Nephron (organoid): ENCODE data around the gene DIAPH3.

Experiments used
- H3K27ac Mint-ChIP-seq, 3 experiments: 2 replicates each; pipeline ENCODE4 v1.8.0; 2020; ENCODE audit warnings: mixed read lengths in 3 of 3, mild to moderate bottlenecking in 2 of 3, moderate library complexity in 1 of 3
- H3K27me3 Mint-ChIP-seq: 2 replicates; pipeline ENCODE4 v1.8.0; 2021; ENCODE audit warnings: low read depth, mild to moderate bottlenecking, moderate library complexity, mixed read lengths
- H3K36me3 Mint-ChIP-seq: 2 replicates; pipeline ENCODE4 v1.8.0; 2020; ENCODE audit warnings: low read depth, mixed read lengths
- H3K4me1 Mint-ChIP-seq: 2 replicates; pipeline ENCODE4 v1.8.0; 2020; ENCODE audit warnings: mixed read lengths
- H3K4me3 Mint-ChIP-seq, 3 experiments: 2 replicates each; pipeline ENCODE4 v1.8.0; 2020; ENCODE audit warnings: mild to moderate bottlenecking in 3 of 3, mixed read lengths in 3 of 3, moderate library complexity in 2 of 3
- H3K9me3 Mint-ChIP-seq: 2 replicates; pipeline ENCODE4 v1.8.0; 2020; ENCODE audit warnings: mixed read lengths
- TF ChIP-seq, protein P1 (sequence below), 3 experiments: fragments of 200-600 bp; sonication (generic); IDR thresholded peaks; one replicate each; pipeline ENCODE4 v1.5.0; 2021; ENCODE audit warnings: antibody characterized with exemption in 3 of 3; ENCODE audit not compliant: unreplicated experiment in 3 of 3

The DIAPH3 gene

DNA sequence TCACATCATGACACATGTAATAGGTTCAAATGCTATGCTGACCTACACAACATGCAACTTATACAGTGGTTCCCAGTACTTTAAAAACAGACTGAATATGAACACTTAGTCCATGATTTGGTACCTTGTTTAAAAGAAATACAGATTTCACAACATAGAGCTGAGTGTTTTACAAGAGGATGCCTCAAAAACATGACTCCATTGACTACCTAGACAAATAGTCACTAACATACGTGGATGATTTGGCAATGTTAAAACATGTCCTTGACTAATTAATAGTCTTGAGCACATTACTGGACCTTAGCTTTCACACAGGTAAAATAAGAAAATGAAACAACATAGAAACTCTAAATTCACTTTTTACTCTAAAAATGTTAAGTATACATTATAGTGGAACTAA is 300.1 kb downstream of the DIAPH3 start:
- no peaks in the 10 kb centered on the region for H3K4me1 Mint-ChIP-seq
- H3K9me3 Mint-ChIP-seq, result no peaks in the 10 kb centered on the region
- no peak overlapping the region for H3K4me3 Mint-ChIP-seq
- no peak overlapping the region for H3K27ac Mint-ChIP-seq
- H3K27me3 Mint-ChIP-seq, result no peaks in the 10 kb centered on the region
- H3K36me3 Mint-ChIP-seq, result peaks cover 4% of the 10 kb centered on the region
- TF ChIP-seq, protein P1, sequence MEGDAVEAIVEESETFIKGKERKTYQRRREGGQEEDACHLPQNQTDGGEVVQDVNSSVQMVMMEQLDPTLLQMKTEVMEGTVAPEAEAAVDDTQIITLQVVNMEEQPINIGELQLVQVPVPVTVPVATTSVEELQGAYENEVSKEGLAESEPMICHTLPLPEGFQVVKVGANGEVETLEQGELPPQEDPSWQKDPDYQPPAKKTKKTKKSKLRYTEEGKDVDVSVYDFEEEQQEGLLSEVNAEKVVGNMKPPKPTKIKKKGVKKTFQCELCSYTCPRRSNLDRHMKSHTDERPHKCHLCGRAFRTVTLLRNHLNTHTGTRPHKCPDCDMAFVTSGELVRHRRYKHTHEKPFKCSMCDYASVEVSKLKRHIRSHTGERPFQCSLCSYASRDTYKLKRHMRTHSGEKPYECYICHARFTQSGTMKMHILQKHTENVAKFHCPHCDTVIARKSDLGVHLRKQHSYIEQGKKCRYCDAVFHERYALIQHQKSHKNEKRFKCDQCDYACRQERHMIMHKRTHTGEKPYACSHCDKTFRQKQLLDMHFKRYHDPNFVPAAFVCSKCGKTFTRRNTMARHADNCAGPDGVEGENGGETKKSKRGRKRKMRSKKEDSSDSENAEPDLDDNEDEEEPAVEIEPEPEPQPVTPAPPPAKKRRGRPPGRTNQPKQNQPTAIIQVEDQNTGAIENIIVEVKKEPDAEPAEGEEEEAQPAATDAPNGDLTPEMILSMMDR (IDR thresholded peaks at IDR 0.05; ENCODE audit: unreplicated experiment in 3 of 3), result no peak

DNA sequence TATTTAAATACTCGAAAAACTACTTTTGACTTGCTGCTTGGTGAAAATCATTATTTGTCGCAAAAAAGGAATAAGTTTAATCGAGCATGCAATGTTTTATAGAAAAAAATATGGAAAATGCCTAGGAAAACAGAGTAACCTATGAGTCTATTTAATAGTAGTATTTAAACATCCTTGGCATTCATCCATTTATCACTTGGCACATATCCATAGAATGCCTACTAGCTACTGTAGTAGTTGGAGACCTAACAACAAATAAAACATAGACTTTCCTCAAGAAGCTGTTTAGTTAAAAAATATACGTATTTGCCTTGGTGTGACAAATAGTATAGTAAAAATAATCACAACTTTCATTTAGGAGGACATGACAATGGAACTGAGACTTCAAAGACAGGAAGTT is 302.1 kb downstream of the DIAPH3 start:
- H3K27ac Mint-ChIP-seq, result no peak overlapping the region
- no peaks in the 10 kb centered on the region for H3K4me1 Mint-ChIP-seq
- no peak overlapping the region for H3K4me3 Mint-ChIP-seq
- H3K9me3 Mint-ChIP-seq, result no peaks in the 10 kb centered on the region
- H3K36me3 Mint-ChIP-seq, result peaks cover 4% of the 10 kb centered on the region
- TF ChIP-seq, protein P1 (IDR thresholded peaks at IDR 0.05; ENCODE audit: unreplicated experiment in 3 of 3), result no peak
- no peaks in the 10 kb centered on the region for H3K27me3 Mint-ChIP-seq

DNA sequence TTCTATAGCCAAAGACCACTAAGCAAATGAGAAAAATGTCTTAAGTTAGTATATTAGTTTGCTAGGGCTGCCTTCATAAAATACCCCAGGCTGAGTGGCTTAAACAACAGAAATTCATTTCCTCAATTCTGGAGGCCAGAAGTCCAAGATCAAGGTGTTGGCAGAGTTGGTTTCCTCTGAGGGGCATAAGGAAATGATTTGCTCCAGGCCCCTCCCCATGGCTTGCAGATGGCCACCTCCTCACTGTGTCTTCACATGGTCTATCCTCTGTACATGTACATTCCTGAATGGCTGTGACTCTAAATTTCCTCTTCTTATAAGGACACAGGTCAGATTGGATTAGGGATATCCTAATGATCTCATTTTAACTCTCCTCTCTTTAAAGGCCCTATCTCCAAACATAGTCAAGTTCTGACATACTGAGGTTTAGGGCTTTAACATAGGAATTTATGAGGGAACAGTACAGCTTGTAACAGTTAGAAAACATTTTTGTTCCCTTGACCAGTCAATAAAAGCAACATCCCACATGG is 307.4 kb downstream of the DIAPH3 start:
- TF ChIP-seq, protein P1 (IDR thresholded peaks at IDR 0.05; ENCODE audit: unreplicated experiment in 3 of 3), result no peak
- no peaks in the 10 kb centered on the region for H3K27me3 Mint-ChIP-seq
- no peak overlapping the region for H3K4me3 Mint-ChIP-seq
- peaks cover 12% of the 10 kb centered on the region for H3K36me3 Mint-ChIP-seq
- H3K4me1 Mint-ChIP-seq, result no peaks in the 10 kb centered on the region
- no peak overlapping the region for H3K27ac Mint-ChIP-seq
- peaks cover 3% of the 10 kb centered on the region for H3K9me3 Mint-ChIP-seq

DNA sequence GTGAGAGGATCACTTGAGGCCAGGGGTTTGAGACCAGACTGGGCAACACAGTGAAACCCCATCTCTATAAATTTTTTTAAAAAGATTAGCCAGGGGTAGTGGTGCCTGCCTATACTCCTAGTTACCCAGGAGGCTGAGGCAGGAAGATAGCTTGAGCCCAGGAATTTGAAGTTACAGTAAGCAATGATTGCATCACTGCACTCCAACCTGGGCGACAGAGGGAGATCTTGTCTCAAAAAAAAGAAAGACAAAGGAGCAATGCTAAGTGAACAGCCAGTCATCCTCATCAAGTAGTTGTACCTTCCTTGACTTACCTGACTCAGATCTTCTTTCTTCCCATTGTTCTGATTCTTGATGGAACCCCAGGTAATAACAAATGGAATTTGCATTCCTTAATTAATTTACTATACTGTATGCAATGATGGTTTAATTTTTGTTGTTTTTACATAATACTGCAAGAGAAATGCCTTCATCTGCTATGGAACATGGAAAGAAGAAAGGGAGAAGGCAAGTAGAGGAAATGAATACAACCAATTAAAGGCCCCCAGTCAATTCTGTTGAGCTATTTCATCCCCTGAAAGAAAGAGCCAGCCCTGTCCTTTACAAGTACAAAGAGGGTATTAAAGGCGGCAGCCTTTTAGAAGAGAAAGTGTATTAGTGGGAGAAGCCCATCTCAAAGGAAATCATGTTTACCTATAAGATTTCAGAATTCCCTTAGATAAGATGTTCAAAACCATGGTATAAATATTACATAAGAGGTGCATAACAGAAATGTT is 316.7 kb downstream of the DIAPH3 start:
- Mint-ChIP-seq H3K27me3 (no peaks in the 10 kb centered on the region), H3K4me3 (no peak overlapping the region), H3K4me1 (no peaks in the 10 kb centered on the region), H3K27ac (no peak overlapping the region), H3K9me3 (peaks cover 6% of the 10 kb centered on the region), H3K36me3 (peaks cover 7% of the 10 kb centered on the region)
- TF ChIP-seq, protein P1 (IDR thresholded peaks at IDR 0.05; ENCODE audit: unreplicated experiment in 3 of 3), result no peak

DNA sequence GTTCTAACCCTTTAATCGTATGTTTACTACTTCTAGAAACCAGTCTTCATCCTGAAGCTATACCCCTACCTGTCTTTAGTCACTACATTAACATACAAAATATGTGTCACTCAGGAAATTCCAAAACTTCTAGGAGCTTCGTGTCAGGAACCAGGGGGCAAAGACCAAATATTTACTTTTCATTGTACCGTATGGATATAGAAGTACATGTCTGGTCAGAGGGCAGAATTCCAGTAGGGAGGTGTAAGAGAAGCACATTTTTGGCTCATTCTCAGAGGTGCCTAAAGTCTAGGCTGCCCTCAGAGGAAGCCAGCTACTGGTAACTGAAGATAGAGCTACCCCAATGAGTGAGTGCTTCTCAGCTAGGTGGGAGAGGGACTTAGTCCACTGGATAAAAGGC is 320.7 kb downstream of the DIAPH3 start:
- Mint-ChIP-seq H3K4me3 (no peak overlapping the region), H3K27me3 (no peaks in the 10 kb centered on the region), H3K4me1 (no peaks in the 10 kb centered on the region), H3K36me3 (no peaks in the 10 kb centered on the region), H3K27ac (no peak overlapping the region), H3K9me3 (peaks cover 3% of the 10 kb centered on the region)
- TF ChIP-seq, protein P1 (IDR thresholded peaks at IDR 0.05; ENCODE audit: unreplicated experiment in 3 of 3), result no peak

DNA sequence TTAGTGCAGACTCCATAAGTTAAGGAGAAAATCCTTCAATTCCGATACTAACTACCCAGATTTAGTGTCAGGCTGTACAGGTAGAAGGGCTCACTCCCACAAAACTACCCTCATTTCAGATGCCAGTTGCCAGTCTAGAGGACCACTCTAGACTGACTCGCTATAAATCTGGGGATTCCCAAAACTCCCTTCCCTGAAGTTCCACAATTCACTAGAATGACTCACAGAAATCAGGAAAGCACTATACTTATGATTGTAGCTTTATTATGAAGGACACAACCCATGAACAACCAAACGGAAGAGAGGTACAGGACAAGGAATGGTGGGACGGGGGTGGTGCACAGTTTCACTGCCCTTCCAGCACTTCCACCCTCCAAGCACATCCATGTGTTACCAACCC is 321.2 kb downstream of the DIAPH3 start:
- H3K9me3 Mint-ChIP-seq, result peaks cover 3% of the 10 kb centered on the region
- no peak overlapping the region for H3K27ac Mint-ChIP-seq
- no peaks in the 10 kb centered on the region for H3K4me1 Mint-ChIP-seq
- TF ChIP-seq, protein P1 (IDR thresholded peaks at IDR 0.05; ENCODE audit: unreplicated experiment in 3 of 3), result no peak
- H3K27me3 Mint-ChIP-seq, result no peaks in the 10 kb centered on the region
- no peak overlapping the region for H3K4me3 Mint-ChIP-seq
- no peaks in the 10 kb centered on the region for H3K36me3 Mint-ChIP-seq
